Measurements from ENCODE around the gene MAZ. TPM values are rescaled to one million over a fixed set of nuclear protein-coding genes. Genes with fewer than 3 reads are reported as not detected.

MAZ gene
- total and polyA plus RNA-seq, 2 of the 13 experiments (the other 11 are each of a cell fraction or from before 2014, with no cell fraction given) = 203 to 277 TPM

DNA sequence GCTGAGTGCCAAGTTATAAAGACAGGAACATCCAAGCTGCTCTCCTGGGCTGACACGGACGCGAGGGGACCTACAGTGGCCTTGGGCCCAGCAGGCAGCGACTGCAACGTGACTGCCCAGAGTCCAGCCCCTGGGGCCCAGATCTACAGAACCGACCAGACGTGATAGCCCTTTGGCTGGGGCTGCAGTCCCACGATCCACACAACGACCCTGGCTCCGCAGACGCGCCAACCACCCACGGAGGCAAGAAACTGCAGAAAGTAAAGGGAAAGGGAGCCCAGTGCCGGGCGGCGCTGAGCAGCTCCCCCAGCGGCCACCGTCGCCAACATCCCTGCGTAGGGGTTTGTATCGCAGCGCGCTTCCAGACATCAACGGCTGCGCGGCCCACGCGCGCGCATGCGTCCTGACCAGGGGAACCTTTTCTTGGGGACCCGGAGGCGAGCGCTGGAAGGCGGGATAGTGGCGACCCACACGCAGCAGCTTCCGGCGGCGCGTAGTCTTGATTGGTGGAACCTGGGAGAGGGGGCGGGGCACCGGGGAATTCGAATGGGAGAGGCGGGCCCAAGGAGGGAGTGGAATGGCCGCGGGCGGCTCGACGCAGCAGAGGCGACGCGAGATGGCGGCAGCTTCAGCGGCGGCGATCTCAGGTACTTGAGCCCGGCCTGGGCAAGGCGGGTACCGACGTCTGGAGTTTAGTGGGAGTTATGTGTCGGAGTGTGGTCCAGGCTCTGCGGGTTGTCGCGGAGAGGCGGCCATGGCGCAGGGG lies 16.0 kb upstream of the MAZ start, which contains the start of gene KIF22 (continued):
- TF ChIP-seq, protein P1, sequence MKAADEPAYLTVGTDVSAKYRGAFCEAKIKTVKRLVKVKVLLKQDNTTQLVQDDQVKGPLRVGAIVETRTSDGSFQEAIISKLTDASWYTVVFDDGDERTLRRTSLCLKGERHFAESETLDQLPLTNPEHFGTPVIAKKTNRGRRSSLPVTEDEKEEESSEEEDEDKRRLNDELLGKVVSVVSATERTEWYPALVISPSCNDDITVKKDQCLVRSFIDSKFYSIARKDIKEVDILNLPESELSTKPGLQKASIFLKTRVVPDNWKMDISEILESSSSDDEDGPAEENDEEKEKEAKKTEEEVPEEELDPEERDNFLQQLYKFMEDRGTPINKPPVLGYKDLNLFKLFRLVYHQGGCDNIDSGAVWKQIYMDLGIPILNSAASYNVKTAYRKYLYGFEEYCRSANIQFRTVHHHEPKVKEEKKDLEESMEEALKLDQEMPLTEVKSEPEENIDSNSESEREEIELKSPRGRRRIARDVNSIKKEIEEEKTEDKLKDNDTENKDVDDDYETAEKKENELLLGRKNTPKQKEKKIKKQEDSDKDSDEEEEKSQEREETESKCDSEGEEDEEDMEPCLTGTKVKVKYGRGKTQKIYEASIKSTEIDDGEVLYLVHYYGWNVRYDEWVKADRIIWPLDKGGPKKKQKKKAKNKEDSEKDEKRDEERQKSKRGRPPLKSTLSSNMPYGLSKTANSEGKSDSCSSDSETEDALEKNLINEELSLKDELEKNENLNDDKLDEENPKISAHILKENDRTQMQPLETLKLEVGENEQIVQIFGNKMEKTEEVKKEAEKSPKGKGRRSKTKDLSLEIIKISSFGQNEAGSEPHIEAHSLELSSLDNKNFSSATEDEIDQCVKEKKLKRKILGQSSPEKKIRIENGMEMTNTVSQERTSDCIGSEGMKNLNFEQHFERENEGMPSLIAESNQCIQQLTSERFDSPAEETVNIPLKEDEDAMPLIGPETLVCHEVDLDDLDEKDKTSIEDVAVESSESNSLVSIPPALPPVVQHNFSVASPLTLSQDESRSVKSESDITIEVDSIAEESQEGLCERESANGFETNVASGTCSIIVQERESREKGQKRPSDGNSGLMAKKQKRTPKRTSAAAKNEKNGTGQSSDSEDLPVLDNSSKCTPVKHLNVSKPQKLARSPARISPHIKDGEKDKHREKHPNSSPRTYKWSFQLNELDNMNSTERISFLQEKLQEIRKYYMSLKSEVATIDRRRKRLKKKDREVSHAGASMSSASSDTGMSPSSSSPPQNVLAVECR (CRISPR knock-in tag; IDR thresholded peaks at IDR 0.05; ENCODE audit: borderline replicate concordance) = peak; percentile 99
- peak; percentile 87; the same call in 1 of the 2 replicates for TF ChIP-seq ZNF83 (CRISPR knock-in tag; IDR thresholded peaks at IDR 0.05; ENCODE audit: borderline replicate concordance)
- peak; percentile 27; the same call in 1 of the 2 replicates for TF ChIP-seq ZNF552 (CRISPR knock-in tag; IDR thresholded peaks at IDR 0.05; ENCODE audit: borderline replicate concordance)
- TF ChIP-seq, protein P2, sequence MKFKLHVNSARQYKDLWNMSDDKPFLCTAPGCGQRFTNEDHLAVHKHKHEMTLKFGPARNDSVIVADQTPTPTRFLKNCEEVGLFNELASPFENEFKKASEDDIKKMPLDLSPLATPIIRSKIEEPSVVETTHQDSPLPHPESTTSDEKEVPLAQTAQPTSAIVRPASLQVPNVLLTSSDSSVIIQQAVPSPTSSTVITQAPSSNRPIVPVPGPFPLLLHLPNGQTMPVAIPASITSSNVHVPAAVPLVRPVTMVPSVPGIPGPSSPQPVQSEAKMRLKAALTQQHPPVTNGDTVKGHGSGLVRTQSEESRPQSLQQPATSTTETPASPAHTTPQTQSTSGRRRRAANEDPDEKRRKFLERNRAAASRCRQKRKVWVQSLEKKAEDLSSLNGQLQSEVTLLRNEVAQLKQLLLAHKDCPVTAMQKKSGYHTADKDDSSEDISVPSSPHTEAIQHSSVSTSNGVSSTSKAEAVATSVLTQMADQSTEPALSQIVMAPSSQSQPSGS (CRISPR knock-in tag; IDR thresholded peaks at IDR 0.05) = peak; percentile 88
- no peak for TF ChIP-seq HHEX (CRISPR knock-in tag; IDR thresholded peaks at IDR 0.05)
- no peak; the same call in 1 of the 2 replicates for TF ChIP-seq ZSCAN20 (CRISPR knock-in tag; IDR thresholded peaks at IDR 0.05; ENCODE audit: borderline replicate concordance)
- no peak for TF ChIP-seq SSRP1 (CRISPR knock-in tag; IDR thresholded peaks at IDR 0.05)
- TF ChIP-seq ZNF484 (CRISPR knock-in tag; IDR thresholded peaks at IDR 0.05; ENCODE audit: borderline replicate concordance, low read depth) = no peak
- TF ChIP-seq ATAD3A (CRISPR knock-in tag; IDR thresholded peaks at IDR 0.05) = no peak; the same call in 1 of the 2 replicates
- TF ChIP-seq ZNF670 (CRISPR knock-in tag; IDR thresholded peaks at IDR 0.05; ENCODE audit: borderline replicate concordance) = peak; percentile 96
- TF ChIP-seq ZNF296 (CRISPR knock-in tag; conservative IDR thresholded peaks at IDR 0.05) = no peak; the same call in 1 of the 2 replicates
- TF ChIP-seq, protein P3, sequence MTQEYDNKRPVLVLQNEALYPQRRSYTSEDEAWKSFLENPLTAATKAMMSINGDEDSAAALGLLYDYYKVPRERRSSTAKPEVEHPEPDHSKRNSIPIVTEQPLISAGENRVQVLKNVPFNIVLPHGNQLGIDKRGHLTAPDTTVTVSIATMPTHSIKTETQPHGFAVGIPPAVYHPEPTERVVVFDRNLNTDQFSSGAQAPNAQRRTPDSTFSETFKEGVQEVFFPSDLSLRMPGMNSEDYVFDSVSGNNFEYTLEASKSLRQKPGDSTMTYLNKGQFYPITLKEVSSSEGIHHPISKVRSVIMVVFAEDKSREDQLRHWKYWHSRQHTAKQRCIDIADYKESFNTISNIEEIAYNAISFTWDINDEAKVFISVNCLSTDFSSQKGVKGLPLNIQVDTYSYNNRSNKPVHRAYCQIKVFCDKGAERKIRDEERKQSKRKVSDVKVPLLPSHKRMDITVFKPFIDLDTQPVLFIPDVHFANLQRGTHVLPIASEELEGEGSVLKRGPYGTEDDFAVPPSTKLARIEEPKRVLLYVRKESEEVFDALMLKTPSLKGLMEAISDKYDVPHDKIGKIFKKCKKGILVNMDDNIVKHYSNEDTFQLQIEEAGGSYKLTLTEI (CRISPR knock-in tag; conservative IDR thresholded peaks at IDR 0.05) = no peak
- no peak for TF ChIP-seq FOXJ3 (CRISPR knock-in tag; IDR thresholded peaks at IDR 0.05; ENCODE audit: borderline replicate concordance)
- peak; percentile 71; the same call in 1 of the 2 replicates for TF ChIP-seq KDM1A (CRISPR knock-in tag; IDR thresholded peaks at IDR 0.05)
- peak; percentile 73 for TF ChIP-seq MED8 (CRISPR knock-in tag; IDR thresholded peaks at IDR 0.05; ENCODE audit: insufficient replicate concordance)
- peak; percentile 95; the same call in 1 of the 2 replicates for TF ChIP-seq RELA (CRISPR knock-in tag; IDR thresholded peaks at IDR 0.05)
- TF ChIP-seq NFYB (CRISPR knock-in tag; IDR thresholded peaks at IDR 0.05) = peak; percentile 99
- TF ChIP-seq, protein P4, sequence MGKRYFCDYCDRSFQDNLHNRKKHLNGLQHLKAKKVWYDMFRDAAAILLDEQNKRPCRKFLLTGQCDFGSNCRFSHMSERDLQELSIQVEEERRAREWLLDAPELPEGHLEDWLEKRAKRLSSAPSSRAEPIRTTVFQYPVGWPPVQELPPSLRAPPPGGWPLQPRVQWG (CRISPR knock-in tag; IDR thresholded peaks at IDR 0.05; ENCODE audit: borderline replicate concordance, low read depth) = no peak
- peak; percentile 80 for TF ChIP-seq RXRB (CRISPR knock-in tag; IDR thresholded peaks at IDR 0.05; ENCODE audit: borderline replicate concordance)
- TF ChIP-seq NRL (CRISPR knock-in tag; IDR thresholded peaks at IDR 0.05; ENCODE audit: borderline replicate concordance) = peak; percentile 95; the same call in 1 of the 2 replicates
- peak; percentile 84 for TF ChIP-seq GFI1 (CRISPR knock-in tag; IDR thresholded peaks at IDR 0.05; ENCODE audit: borderline replicate concordance)
- TF ChIP-seq MEIS1 (CRISPR knock-in tag; IDR thresholded peaks at IDR 0.05; ENCODE audit: borderline replicate concordance) = 0 out of 2 replicates have a peak, but pooled peaks have one; percentile 74

All from HepG2 (cell line).